ENCODE measurements around the gene RPN2. TPM values are rescaled to one million over a fixed set of nuclear protein-coding genes. Genes with fewer than 3 reads are reported as not detected.

The RPN2 gene
- total RNA-seq, 1 experiment from 2014 or later, result 185 TPM

DNA sequence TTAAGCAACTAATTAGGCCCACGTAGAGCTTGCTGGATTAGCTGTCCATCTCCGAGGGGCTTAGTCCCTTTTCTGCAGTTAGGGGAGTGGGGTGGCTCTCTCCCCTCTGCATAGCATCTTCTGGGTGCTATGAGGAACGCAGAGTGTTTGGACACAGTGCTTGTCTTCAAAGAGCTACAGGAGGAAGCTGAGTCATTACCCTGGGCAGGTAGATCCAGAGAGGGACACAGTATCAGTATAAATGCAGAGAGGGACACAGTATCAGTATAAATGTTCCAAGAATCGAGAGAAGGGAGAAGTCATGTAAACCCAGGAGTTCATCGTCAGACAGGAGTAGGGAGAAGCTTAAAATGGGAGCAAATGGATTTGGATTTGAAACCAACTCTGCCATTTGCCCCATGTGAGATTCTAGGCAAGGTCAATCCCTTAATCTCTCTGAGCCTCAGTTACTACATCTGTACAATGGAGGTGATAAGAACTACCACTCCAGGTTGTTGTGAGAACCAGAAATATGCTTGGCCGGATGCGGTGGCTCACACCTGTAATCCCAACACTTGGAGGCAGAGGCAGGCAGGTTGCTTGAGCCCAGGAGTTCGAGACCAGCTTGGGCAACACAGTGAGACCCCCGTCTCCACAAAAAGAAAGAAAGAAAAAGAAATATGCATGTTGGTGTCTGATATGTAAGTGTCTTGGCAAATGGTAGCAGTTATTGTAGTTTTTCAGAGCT lies 88.0 kb downstream of the RPN2 start:
- H3K4me2 ChIP-seq, result no peak overlapping the region
- CTCF ChIA-PET, result interaction anchor here (0.5 to 0.7 kb wide), 2 partner anchors 13 to 405 kb away, joined by 3 read pairs; no protein-coding TSS in a partner anchor
- no peaks in the 10 kb centered on the region for H3K9me2 ChIP-seq (ENCODE audit: insufficient read depth)
- H4K20me1 ChIP-seq (ENCODE audit: insufficient read depth), result 0 out of 2 replicates have a peak, but pooled peaks cover 3% of the 10 kb centered on the region
- no peaks in the 10 kb centered on the region for H3K9me3 ChIP-seq (ENCODE audit: insufficient read depth, low read depth)
- intact Hi-C loops (cut with micrococcal nuclease; ENCODE audit: unreplicated experiment), result loop anchor here (5.0 kb wide), 2 partner anchors 70 to 790 kb away; no protein-coding TSS in a partner anchor
- H2AFZ ChIP-seq, result no peak overlapping the region
- 0 out of 2 replicates have a peak, but pooled peaks cover 4% of the 10 kb centered on the region for H3F3A ChIP-seq (ENCODE audit: insufficient read depth, low read depth)
- no peaks in the 10 kb centered on the region for H3K27me3 ChIP-seq (ENCODE audit: insufficient read depth, low read depth)
- POLR2A ChIA-PET (ENCODE audit: unreplicated experiment), result interaction anchor here (0.6 to 0.8 kb wide), 2 partner anchors 618 to 1164 kb away, joined by 3 to 10 read pairs; no protein-coding TSS in a partner anchor
- no peak overlapping the region for H3K27ac ChIP-seq
- no peak overlapping the region for H3K4me3 ChIP-seq
- DNase-seq, result no peak
- H3K36me3 ChIP-seq (ENCODE audit: low read depth), result no peaks in the 10 kb centered on the region
- TF ChIP-seq CTCF (conservative IDR thresholded peaks at IDR 0.05), result no peak
- no peak for TF ChIP-seq EZH2 (IDR thresholded peaks at IDR 0.05; ENCODE audit: low read depth)
- no TSS peak for BruUV-seq (replicated peaks)
- H3K79me2 ChIP-seq (ENCODE audit: low read depth), result no peaks in the 10 kb centered on the region
- no peaks in the 10 kb centered on the region for H3K4me1 ChIP-seq (replicated peaks; ENCODE audit: insufficient read depth)

GRCh38 chr20:37267667-37268313 lies 88.7 kb downstream of the RPN2 start:
- no peaks in the 10 kb centered on the region for H3K9me3 ChIP-seq (ENCODE audit: insufficient read depth, low read depth)
- H3F3A ChIP-seq (ENCODE audit: insufficient read depth, low read depth), result 0 out of 2 replicates have a peak, but pooled peaks cover 4% of the 10 kb centered on the region
- no peaks in the 10 kb centered on the region for H4K20me1 ChIP-seq (ENCODE audit: insufficient read depth)
- DNase-seq, result no peak
- H3K4me3 ChIP-seq, result no peak overlapping the region
- H3K27ac ChIP-seq, result no peak overlapping the region
- ChIA-PET CTCF (interaction anchor here (0.5 to 1.2 kb wide), 4 partner anchors 12 to 727 kb away, joined by 3 to 6 read pairs (median 4); no protein-coding TSS in a partner anchor), POLR2A (ENCODE audit: unreplicated experiment) (interaction anchor here (0.6 to 0.8 kb wide), 3 partner anchors 21 to 1163 kb away, joined by 3 to 10 read pairs (median 6); no protein-coding TSS in a partner anchor)
- H3K4me2 ChIP-seq, result no peak overlapping the region
- no peak overlapping the region for H2AFZ ChIP-seq
- no peaks in the 10 kb centered on the region for H3K9me2 ChIP-seq (ENCODE audit: insufficient read depth)
- H3K36me3 ChIP-seq (ENCODE audit: low read depth), result no peaks in the 10 kb centered on the region
- BruUV-seq (replicated peaks), result no TSS peak
- TF ChIP-seq CTCF (conservative IDR thresholded peaks at IDR 0.05), result no peak
- TF ChIP-seq EZH2 (IDR thresholded peaks at IDR 0.05; ENCODE audit: low read depth), result no peak
- H3K79me2 ChIP-seq (ENCODE audit: low read depth), result no peaks in the 10 kb centered on the region
- H3K27me3 ChIP-seq (ENCODE audit: insufficient read depth, low read depth), result no peaks in the 10 kb centered on the region
- intact Hi-C loops (cut with micrococcal nuclease; ENCODE audit: unreplicated experiment), result loop anchor here (2.0 to 5.0 kb wide), 3 partner anchors 70 to 790 kb away; no protein-coding TSS in a partner anchor
- H3K4me1 ChIP-seq (replicated peaks; ENCODE audit: insufficient read depth), result no peaks in the 10 kb centered on the region

GRCh38 chr20:37270576-37271420 lies 91.7 kb downstream of the RPN2 start:
- no TSS peak for BruUV-seq (replicated peaks)
- Histone ChIP-seq H3K4me3 (no peak overlapping the region), H2AFZ (no peak overlapping the region), H3K79me2 (ENCODE audit: low read depth) (no peaks in the 10 kb centered on the region), H3F3A (ENCODE audit: insufficient read depth, low read depth) (0 out of 2 replicates have a peak, but pooled peaks cover 4% of the 10 kb centered on the region), H3K27ac (no peak overlapping the region), H3K9me2 (ENCODE audit: insufficient read depth) (no peaks in the 10 kb centered on the region), H4K20me1 (ENCODE audit: insufficient read depth) (no peaks in the 10 kb centered on the region), H3K27me3 (ENCODE audit: insufficient read depth, low read depth) (no peaks in the 10 kb centered on the region), H3K36me3 (ENCODE audit: low read depth) (no peaks in the 10 kb centered on the region), H3K4me2 (no peak overlapping the region), H3K9me3 (ENCODE audit: insufficient read depth, low read depth) (no peaks in the 10 kb centered on the region), H3K4me1 (replicated peaks; ENCODE audit: insufficient read depth) (no peaks in the 10 kb centered on the region)
- CTCF ChIA-PET, result interaction anchor here (0.7 to 1.8 kb wide), 4 partner anchors 11 to 264 kb away, joined by 3 to 8 read pairs (median 5); no protein-coding TSS in a partner anchor
- DNase-seq, result no peak
- POLR2A ChIA-PET (ENCODE audit: unreplicated experiment), result interaction anchor here (0.5 to 0.6 kb wide), 3 partner anchors 10 to 1083 kb away, joined by 3 to 8 read pairs (median 4); no protein-coding TSS in a partner anchor
- TF ChIP-seq EZH2 (IDR thresholded peaks at IDR 0.05; ENCODE audit: low read depth), result no peak
- no peak for TF ChIP-seq CTCF (conservative IDR thresholded peaks at IDR 0.05)
- intact Hi-C loops (cut with micrococcal nuclease; ENCODE audit: unreplicated experiment), result no loop called here
